Measurements from ENCODE around the gene PALLD.
A peak's percentile ranks its signal among the peaks of the same experiment; 100 is the strongest.

Gene PALLD

DNA sequence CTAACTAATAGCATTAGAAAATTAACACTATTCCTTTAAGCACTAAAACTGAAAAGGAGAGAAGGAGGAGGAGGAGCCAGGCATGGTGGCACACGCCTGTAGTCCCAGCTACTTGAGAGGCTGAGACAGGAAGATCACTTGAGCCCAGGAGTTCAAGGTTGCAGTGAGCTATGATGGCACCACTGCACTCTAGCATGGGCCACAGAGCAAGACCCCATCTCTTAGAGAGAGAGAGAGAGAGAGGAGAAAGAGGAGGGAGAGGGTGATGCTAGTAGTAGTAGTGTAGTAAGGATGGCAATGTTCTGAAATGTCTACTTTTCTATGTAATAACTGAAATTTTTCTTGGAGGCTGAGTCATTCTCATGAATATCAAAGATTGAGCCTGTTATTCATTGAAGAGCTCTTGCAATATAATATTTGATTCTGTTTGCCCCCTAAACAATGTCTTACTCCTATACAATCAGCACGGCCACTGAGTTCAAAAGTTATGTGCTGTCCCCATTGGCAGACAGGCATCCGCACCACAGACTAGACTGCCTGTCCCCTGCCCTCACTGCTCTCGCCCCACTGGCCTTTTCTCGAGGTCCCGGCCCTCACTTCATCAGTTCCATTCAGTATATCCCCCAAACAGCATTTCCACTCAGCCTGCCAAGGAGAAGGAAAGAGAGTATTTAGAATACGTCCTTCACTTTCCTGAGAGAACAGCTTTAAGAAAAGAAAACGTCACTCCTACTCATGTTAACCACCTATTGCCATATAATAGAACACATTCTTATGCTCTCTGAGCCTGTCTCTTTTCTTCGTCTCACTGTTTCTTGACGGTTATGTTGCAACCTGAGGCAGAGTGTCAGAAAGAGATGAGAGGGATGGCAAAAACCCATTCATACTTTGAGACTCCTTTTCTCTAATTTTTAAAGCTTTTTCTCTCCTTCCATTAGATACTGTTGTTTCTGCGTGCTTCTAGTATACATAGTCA, 238.1 kb downstream of the PALLD start:
- H3K4me3 ChIP-seq (ENCODE audit: low read depth, low read length), result no peak overlapping the region
- DNase-seq (ENCODE audit: low read depth), result no peak

GRCh38 chr4:168735735-168736134, 238.9 kb downstream of the PALLD start:
- H3K4me3 ChIP-seq (ENCODE audit: low read depth, low read length), result no peak overlapping the region
- no peak for DNase-seq (ENCODE audit: low read depth)

- no peak overlapping the region for H3K4me3 ChIP-seq (ENCODE audit: low read depth, low read length)
- no peak for DNase-seq (ENCODE audit: low read depth)
Measured at GRCh38 chr4:168736860-168737805, 240.3 kb downstream of the PALLD start.

- no peak for DNase-seq (ENCODE audit: low read depth)
- no peak overlapping the region for H3K4me3 ChIP-seq (ENCODE audit: low read depth, low read length)
Measured at GRCh38 chr4:168737806-168738172, 240.9 kb downstream of the PALLD start.

DNA sequence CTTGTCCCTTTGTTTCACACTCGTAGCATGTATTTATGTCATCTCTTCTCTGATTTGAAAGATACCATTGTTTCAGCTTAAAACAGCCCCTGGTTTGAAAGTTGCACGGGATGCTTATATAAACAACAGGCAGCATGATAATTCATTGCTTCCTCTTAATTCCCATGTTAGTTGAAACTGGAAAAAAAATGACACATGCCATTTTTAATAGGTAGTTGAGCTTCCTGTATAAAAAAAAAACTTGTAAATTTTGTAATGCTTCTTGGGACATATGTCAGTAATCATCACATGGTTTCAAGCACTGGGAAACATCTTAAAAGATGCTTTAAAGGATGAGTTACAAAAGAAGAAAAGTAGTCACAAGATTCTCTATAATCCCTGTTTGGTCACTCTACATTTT, 243.0 kb downstream of the PALLD start:
- DNase-seq (ENCODE audit: low read depth), result no peak
- no peak overlapping the region for H3K4me3 ChIP-seq (ENCODE audit: low read depth, low read length)

DNA sequence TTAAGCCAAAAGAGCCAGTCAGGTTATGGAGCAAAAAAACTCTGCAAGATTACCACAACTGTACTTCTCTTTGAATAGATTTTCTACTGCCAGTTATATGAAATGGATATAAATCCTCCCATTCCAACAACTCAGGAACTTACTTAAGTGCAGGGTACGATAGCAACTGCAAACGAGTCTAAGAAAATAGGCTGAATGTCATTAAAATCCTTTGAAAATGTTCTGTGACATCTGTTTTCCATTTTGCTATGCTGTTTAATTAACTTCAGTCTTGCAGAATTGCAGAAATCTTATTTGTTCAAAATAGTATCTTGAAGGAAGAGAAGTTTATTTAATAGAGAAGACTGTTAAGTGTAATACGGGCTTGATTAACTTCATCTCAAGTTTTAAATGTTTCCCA, 243.8 kb downstream of the PALLD start:
- no peak overlapping the region for H3K4me3 ChIP-seq (ENCODE audit: low read depth, low read length)
- DNase-seq (ENCODE audit: low read depth), result no peak

DNA sequence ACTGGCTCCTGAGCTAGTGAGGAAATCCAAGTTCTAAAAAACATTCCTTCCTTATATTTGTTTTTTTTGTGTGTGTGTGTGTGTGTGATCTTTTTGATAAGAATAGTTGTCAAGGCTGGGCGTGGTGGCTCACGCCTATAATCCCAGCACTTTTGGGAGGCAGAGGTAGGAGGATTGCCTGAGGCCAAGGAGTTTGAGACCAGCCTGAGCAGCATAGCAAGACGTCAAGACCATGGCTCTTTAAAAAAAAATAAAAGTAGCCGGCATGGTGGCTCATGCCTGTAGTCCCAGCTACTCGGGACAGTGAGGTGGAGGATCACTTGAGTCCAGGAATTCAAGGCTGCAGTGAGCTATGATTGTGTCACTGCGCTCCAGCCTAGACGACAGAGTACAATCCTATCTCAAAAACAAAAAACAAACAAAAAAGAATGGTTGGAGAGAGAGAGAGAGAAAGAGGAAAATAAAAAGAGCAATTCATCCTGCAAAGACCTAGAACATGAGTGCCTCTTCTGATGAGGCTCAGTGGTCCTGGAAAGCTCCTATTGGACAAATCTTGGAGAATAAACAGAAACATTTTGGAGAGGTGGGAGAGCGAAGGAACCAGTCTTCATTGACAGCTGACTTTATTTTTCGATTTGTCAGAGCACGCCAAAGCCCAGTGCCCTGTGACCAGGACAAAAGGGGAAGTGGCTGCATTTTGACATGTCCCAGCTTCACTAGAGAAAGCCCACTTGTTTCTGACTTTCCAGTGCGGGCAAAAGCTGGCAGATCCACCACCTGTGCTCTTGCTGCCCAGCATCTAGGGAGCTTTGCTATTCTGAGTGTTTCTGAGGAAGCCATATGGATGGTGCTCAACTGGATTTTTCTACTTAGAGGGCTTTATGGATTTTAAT, 244.7 kb downstream of the PALLD start:
- no peak for DNase-seq (ENCODE audit: low read depth)
- no peak overlapping the region for H3K4me3 ChIP-seq (ENCODE audit: low read depth, low read length)

DNA sequence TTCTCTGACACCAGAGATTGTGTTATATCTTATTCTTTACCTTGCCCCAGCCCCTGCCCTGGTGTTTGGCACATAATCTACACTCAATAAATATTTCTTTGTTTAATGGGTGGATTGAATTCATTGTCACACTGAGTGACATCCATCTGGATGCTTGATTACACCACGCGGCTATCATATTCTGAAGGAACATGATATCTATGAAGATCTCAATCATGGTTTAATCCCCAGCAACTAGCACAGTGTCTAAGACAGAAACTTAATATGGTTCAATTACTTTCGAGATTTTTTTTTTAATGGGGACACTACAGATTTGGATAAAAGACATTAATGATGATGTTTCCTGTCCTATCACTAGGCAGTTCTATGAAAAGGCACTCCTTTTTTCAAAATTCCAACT, 246.3 kb downstream of the PALLD start:
- DNase-seq (ENCODE audit: low read depth), result no peak
- H3K4me3 ChIP-seq (ENCODE audit: low read depth, low read length), result no peak overlapping the region

GRCh38 chr4:168743601-168744000, 246.7 kb downstream of the PALLD start:
- no peak overlapping the region for H3K4me3 ChIP-seq (ENCODE audit: low read depth, low read length)
- no peak for DNase-seq (ENCODE audit: low read depth)

GRCh38 chr4:168744021-168744420, 247.2 kb downstream of the PALLD start:
- peak; percentile 70 for DNase-seq (ENCODE audit: low read depth)

GRCh38 chr4:168748807-168749206, 252.0 kb downstream of the PALLD start:
- H3K4me3 ChIP-seq (ENCODE audit: low read depth, low read length), result no peak overlapping the region

More at GRCh38 chr4:168744021-168744420, 247.2 kb downstream of the PALLD start:
- H3K4me3 ChIP-seq (ENCODE audit: low read depth, low read length), result no peak overlapping the region

GRCh38 chr4:168751263-168752225, 254.7 kb downstream of the PALLD start:
- peak; percentile 77 for DNase-seq (ENCODE audit: low read depth)
- H3K4me3 ChIP-seq (ENCODE audit: low read depth, low read length), result no peak overlapping the region

More at GRCh38 chr4:168748807-168749206, 252.0 kb downstream of the PALLD start:
- DNase-seq (ENCODE audit: low read depth), result no peak

- no peak for DNase-seq (ENCODE audit: low read depth)
- H3K4me3 ChIP-seq (ENCODE audit: low read depth, low read length), result no peak overlapping the region
Measured at GRCh38 chr4:168755598-168756477, 259.0 kb downstream of the PALLD start.

DNA sequence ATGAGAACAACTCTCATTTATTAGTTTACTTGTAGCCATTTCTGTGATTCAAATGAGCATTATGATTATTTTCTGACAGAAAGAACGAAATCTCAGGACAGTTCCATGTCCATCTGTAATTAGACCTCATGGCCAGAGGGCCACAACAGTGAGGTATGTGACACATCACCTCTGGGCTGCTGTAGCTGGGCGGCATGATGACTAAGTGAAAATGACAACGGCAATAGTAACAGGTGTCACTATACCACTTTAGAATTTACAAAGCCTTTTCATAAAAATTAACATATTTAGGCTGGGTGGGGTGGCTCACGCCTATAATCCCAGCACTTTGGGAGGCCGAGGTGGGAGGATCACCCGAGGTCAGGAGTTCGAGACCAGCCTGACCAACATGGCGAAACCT, 260.6 kb downstream of the PALLD start:
- no peak for DNase-seq (ENCODE audit: low read depth)
- H3K4me3 ChIP-seq (ENCODE audit: low read depth, low read length), result no peak overlapping the region

DNA sequence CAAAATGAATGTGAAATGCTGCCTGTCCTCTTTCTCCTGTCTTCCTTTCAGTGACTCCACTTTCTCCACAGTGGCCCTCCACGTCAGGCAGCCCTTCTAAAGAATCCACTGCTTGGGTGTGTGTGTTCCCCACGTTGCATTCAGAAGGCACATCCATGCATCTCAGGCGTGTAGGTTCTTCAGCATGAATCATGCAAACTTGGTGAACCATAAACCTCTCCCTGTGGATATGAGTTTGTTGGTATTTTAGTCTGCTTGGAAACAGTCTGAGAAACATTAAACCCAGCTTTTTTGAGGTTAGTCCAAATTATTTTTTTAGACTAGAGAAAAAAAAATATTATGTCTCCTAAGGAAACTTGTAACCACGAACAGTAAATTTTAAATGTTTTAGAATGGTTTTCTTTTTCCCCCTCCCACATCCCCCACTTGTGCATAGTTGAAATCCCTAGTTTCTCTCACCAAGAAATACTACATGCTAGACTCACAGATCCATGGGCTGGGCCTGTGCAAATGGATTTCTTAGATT, 261.6 kb downstream of the PALLD start:
- DNase-seq (ENCODE audit: low read depth), result peak; percentile 90
- H3K4me3 ChIP-seq (ENCODE audit: low read depth, low read length), result no peak overlapping the region

- no peak for DNase-seq (ENCODE audit: low read depth)
- no peak overlapping the region for H3K4me3 ChIP-seq (ENCODE audit: low read depth, low read length)
Measured at GRCh38 chr4:168759321-168759720, 262.5 kb downstream of the PALLD start.

DNA sequence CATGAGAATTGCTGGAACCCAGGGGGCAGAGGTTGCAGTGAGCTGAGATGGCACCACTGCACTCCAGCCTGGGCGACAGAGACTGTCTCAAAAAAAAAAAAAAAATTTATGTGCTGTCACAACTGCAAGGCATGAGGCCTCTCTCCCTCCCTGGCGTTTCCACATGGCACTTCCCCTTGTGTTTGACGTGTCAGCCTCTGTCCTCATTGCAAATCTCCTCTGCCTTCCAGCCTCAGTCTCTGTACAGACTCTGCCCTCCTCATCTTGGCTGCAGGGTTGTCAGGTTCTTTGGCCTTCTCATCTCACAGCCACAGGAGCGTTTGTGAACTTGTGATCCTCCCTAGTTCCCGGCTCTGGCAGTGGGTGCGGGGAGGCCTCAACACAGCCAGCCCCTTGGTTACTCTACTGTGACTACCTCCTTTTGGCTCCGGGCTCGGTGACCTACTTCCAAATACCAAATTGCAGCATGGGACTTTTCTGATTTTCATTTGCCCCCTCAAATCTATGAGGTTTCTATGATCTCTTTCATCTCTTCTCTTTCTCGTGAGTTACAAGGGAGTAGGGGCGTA, 263.2 kb downstream of the PALLD start:
- H3K4me3 ChIP-seq (ENCODE audit: low read depth, low read length), result no peak overlapping the region
- no peak for DNase-seq (ENCODE audit: low read depth)
